Activated CD8-positive, alpha-beta memory T cell treated with anti-CD3 and anti-CD28 coated beads, Interleukin-2, amount 50 U/mL, for 24 hours (primary cell): ENCODE measurements around the gene LCN12.
"Not testable (repeated sequence)": the region's sequence is repeated elsewhere in the genome, so short reads cannot be mapped to it uniquely, and the experiment has no call there.

Experiments used
- DNase-seq: peaks from one replicate; pipeline ENCODE4 v3.0.0-alpha.2; 2020; ENCODE audit errors: extremely low read depth

The LCN12 gene

DNA sequence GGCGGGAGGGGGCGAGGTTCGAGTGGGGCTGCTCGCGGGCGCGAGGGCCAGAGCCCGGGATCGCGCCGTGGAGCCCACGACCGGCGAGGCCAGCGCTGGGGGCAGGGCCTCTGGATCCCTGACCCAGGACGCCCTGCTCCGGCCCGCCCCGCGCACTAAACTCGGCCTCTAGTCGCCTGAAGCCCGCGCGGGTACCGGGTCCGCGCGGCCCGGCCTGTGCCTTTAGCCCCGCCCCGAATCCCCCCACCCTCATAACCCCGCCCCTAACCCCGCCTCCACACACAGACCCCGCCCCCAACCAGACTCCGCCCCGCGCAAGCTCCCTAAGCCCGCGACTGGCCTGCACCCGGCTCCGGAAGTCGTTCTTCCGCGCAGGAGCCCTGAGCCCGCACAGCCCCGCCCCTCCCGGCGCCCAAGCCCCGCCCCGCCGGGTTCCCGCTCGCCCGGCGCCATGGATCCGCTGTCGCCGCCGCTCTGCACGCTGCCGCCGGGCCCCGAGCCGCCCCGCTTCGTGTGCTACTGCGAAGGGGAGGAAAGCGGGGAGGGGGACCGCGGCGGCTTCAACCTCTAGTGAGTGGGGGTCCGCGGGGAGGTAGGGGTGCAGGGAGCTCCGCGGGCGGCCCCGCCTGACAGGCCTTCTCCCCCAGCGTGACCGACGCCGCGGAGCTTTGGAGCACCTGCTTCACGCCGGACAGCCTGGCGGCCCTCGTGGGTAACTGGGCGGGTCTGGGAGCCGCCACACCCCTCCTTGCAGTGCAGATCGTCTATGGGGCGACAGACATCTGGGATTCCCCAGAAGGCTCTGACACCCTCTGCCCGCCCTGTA lies 40.1 kb downstream of the LCN12 start, which contains the start of gene PAXX:
Gene PAXX (plus strand): TSS at position 430 of the 826 bp plus-strand sequence. CDS start 22 bp downstream, at position 452.
- peak; percentile 85 for DNase-seq

GRCh38 chr9:136992819-136993369 lies 40.8 kb downstream of the LCN12 start:
- DNase-seq = no peak

DNA sequence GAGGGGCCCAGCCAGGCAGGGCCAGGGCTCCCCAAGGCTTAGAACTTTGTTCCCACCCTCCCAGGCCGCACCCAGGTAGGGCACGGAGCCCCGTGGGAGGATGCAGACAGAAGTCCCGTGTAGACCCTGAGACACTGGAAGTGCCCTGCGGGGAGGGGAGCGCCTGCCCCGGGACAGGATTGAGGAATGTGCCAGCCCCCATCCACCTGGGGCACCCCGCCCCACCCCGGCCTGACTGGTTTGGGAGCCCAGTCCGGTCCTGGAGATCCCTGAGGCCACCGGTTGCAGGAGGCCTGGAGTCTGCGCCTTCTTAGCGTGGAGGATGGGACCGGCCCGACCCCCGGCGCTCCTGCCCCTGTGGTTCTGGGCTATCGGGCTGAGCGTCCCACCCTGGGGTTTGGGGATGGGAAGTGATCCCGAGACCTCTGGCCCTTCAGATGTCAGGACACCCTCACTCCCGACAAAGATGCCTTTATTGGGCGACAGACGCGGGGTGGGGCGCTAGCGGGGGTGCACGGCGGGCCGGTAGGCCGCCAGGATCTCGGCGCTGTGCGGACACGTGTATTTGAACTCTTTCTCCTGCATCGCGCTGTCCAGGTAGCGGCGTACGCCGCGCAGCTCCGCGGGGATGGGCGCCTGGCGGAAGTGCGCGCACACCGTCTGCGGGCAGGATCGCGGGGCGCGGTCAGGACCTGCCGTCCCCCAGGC lies 42.3 kb downstream of the LCN12 start:
- DNase-seq = no peak

GRCh38 chr9:136994888-136995230 lies 42.8 kb downstream of the LCN12 start:
- no peak for DNase-seq

DNA sequence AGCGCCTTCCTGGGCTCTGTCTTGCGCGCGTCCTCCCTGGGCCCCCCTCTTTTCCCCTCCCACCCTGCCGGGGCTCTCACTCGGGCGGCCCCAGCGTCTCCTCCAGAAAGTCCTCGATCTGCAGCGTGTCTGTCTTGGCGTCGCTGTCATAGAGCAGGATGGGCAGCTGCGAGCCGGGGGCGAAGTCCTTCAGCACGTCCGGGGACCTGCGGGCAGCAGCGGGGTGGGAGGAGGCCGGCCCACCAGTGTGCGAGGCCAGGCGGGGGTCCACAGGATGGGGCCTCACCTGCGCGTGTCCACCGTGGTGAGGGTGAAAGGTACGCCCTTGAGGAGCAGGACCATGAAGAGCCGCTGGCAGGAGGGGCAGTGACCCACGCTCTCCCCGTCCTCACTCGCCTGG lies 43.3 kb downstream of the LCN12 start:
- no peak for DNase-seq

- DNase-seq = no peak
These were observed 43.8 kb downstream of the LCN12 start for GRCh38 chr9:136995772-136996311.

- no peak for DNase-seq
These were observed 44.6 kb downstream of the LCN12 start, which contains the start of gene CLIC3 for GRCh38 chr9:136996361-136997292. TSS of gene CLIC3 (minus strand) at chr9:136996568. CDS start at chr9:136996543, 25 bp downstream.

GRCh38 chr9:136997371-136997770 lies 45.3 kb downstream of the LCN12 start:
- no peak for DNase-seq

- DNase-seq = no peak
These were observed 45.8 kb downstream of the LCN12 start for GRCh38 chr9:136997830-136998234.

DNA sequence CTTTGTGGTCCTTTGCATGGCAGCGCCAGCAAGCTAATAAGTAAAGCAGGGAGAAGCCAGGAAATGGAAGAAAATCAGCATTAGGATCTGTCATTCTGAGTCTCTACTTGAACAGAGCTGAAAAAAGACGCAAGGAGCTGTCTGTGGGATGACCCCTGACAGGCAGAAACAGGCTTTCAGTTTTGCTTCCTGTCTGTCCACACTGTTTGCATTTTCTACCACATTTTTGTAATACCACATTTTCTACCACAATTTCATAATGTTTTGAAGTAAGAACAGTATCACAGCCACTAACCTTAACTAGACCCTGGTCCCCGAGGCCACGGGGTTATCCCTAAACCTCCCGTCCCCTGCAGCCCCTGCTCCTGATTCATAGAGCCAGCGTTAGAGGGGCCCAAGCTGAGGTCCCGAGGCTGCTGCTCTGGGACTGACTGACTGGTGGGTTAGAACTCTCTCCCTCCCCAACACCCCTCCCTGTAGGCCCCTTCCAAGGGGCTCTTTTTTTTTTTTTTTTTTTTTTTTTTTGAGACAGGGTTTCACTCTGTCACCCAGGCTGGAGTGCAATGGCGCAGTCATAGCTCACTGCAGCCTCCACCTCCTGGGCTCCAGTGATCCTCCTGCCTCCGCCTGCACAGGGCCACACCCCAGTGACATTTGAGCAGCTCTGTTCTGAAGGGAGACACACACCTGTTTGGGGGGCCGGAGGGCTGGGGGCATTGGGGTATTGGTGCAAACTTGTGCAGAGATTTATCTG lies 48.3 kb downstream of the LCN12 start:
- DNase-seq = no peak

- no peak for DNase-seq
These were observed 50.0 kb downstream of the LCN12 start for GRCh38 chr9:137001857-137002645.

DNA sequence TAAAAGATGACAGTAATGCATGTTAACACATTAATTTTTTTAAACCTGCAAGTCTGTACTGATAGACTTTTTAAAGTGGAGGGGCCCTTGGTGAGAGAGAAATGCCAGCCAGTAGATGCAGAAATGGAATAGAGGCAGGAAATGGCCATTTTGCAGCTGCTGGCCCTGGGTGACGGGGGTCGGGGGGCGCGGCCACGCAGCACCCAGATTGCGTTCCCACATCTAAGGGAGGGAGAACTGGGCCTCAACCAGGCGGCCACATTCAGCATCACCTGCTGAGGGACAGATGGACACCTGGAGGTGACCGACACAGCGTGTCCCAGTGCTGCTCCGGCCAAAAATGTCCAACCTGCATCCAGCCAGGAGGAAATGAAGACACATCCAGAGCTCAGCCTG lies 50.6 kb downstream of the LCN12 start:
- DNase-seq = no peak

DNA sequence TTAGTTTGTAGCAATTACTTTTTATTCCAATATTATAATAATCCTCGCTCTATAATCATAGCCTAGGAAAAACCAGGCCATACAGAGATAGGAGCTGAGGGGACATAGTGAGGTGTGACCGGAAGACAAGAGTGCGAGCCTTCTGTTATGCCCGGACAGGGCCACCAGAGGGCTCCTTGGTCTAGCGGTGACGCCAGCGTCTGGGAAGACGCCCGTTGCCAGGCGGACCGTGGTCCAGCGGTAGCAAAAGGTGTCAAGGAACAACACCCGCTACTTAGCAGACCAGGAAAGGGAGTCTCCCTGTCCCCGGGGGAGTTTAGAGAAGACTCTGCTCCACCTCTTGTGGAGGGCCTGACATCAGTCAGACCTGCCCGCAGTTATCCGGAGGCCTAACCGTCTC lies 52.2 kb downstream of the LCN12 start:
- DNase-seq = not testable (repeated sequence)
